Naive thymus-derived CD4-positive, alpha-beta T cell (primary cell): ENCODE results near the gene KLHL42. TPM values are rescaled to one million over a fixed set of nuclear protein-coding genes. Genes with fewer than 3 reads are reported as not detected.
A peak's percentile ranks its signal among the peaks of the same experiment; 100 is the strongest.
"Not testable (repeated sequence)": the region's sequence is repeated elsewhere in the genome, so short reads cannot be mapped to it uniquely, and the experiment has no call there.

Experiments
- ATAC-seq: fragments of 150-1000 bp; cut with Tn5 transposase; 2 replicates; pipeline ENCODE4 v1.10.0; 2021; ENCODE audit warnings: mild to moderate bottlenecking, moderate library complexity
- CTCF ChIA-PET: fragments of 350-600 bp; sonication (Branson Sonifier 250); formaldehyde crosslinking; loops from one replicate; lab custom pipeline; 2021; ENCODE audit warnings: antibody characterized with exemption; lab: Charles Lee
- POLR2A ChIA-PET: fragments of 350-600 bp; sonication (Branson Sonifier 250); formaldehyde crosslinking; loops from one replicate; lab custom pipeline; 2021; ENCODE audit warnings: antibody characterized with exemption, inconsistent platforms; lab: Charles Lee
- DNase-seq, 9 donors: peaks; one replicate each; pipeline versions ENCODE4 v3.0.0 to v3.0.0-alpha.2; 2020 to 2022; ENCODE audit warnings: mixed read lengths in 1 of 9
- H3K27ac ChIP-seq: one replicate; pipeline ENCODE4 v1.7.0; 2013; ENCODE audit warnings: mild to moderate bottlenecking, low read depth, low read length, moderate library complexity
- H3K27me3 ChIP-seq, 2 donors: one replicate each; pipeline ENCODE4 v1.7.0; 2013; ENCODE audit warnings: low read length in 2 of 2, mild to moderate bottlenecking in 2 of 2, moderate library complexity in 2 of 2; ENCODE audit not compliant: control insufficient read depth in 2 of 2, insufficient read depth in 2 of 2
- H3K36me3 ChIP-seq, 3 experiments: 1 replicate in 2 of 3; 2 replicates in 1 of 3; pipeline ENCODE4 v1.7.0; 2013; ENCODE audit warnings: low read length in 3 of 3, mild to moderate bottlenecking in 3 of 3, moderate library complexity in 1 of 3; ENCODE audit not compliant: insufficient read depth in 3 of 3, control insufficient read depth in 2 of 3
- H3K4me1 ChIP-seq, 2 donors: one replicate each; pipeline ENCODE4 v1.7.0; 2013; ENCODE audit warnings: low read length in 2 of 2, mild to moderate bottlenecking in 2 of 2, moderate library complexity in 1 of 2; ENCODE audit not compliant: control insufficient read depth in 2 of 2, insufficient read depth in 2 of 2
- H3K4me3 ChIP-seq: 2 replicates; pipeline ENCODE4 v1.7.0; 2013; ENCODE audit warnings: mild to moderate bottlenecking, low read length
- H3K9me3 ChIP-seq, 3 experiments: 1 replicate in 2 of 3; 2 replicates in 1 of 3; pipeline ENCODE4 v1.7.0; 2013; ENCODE audit warnings: low read length in 3 of 3; ENCODE audit not compliant: control insufficient read depth in 2 of 3
- H3K27ac Mint-ChIP-seq, 9 donors: one replicate each; pipeline ENCODE4 v1.8.0; 2020 to 2022; ENCODE audit warnings: mixed read lengths in 9 of 9, mild to moderate bottlenecking in 8 of 9, moderate library complexity in 5 of 9, inconsistent platforms in 2 of 9
- H3K27me3 Mint-ChIP-seq, 5 donors: one replicate each; pipeline ENCODE4 v1.8.0; 2021 to 2022; ENCODE audit warnings: mixed read lengths in 5 of 5, mild to moderate bottlenecking in 1 of 5
- H3K36me3 Mint-ChIP-seq, 5 donors: one replicate each; pipeline ENCODE4 v1.8.0; 2020 to 2022; ENCODE audit warnings: mixed read lengths in 5 of 5, mild to moderate bottlenecking in 3 of 5, inconsistent platforms in 1 of 5
- H3K4me1 Mint-ChIP-seq, 7 donors: one replicate each; pipeline ENCODE4 v1.8.0; 2020 to 2022; ENCODE audit warnings: mixed read lengths in 7 of 7, mild to moderate bottlenecking in 3 of 7, inconsistent platforms in 1 of 7
- H3K4me3 Mint-ChIP-seq, 10 donors: one replicate each; pipeline ENCODE4 v1.8.0; 2020 to 2022; ENCODE audit warnings: mild to moderate bottlenecking in 10 of 10, mixed read lengths in 10 of 10, moderate library complexity in 6 of 10, inconsistent platforms in 2 of 10
- H3K9me3 Mint-ChIP-seq, 11 donors: one replicate each; pipeline ENCODE4 v1.8.0; 2020 to 2022; ENCODE audit warnings: mixed read lengths in 11 of 11, mild to moderate bottlenecking in 4 of 11, inconsistent platforms in 1 of 11, moderate library complexity in 1 of 11
- intact Hi-C, 2 donors: fragments of 100-400 bp; cut with micrococcal nuclease; formaldehyde crosslinking; loops; one replicate each; pipeline ENCODE4 v1.15.1; 2023
- polyA plus RNA-seq, 2 donors: library from polyadenylated mRNA; unstranded; fragments of 300-500 nt; fragmentation: Illumina TruSeq; gene quantifications; one replicate each; pipeline ENCODE4 v1.2.3, GENCODE V29; 2021
- total RNA-seq, 6 experiments: library from RNA in 5 of 6; stranded (reverse) in 5 of 6; gene quantifications; 1 replicate in 5 of 6; 2 replicates in 1 of 6; pipeline ENCODE4 v1.2.3 and lab custom pipeline; 2021 to 2026

KLHL42 gene
- total and polyA plus RNA-seq, 7 experiments from 2014 or later = 9.6 to 27.0 (median 16.9) TPM

DNA sequence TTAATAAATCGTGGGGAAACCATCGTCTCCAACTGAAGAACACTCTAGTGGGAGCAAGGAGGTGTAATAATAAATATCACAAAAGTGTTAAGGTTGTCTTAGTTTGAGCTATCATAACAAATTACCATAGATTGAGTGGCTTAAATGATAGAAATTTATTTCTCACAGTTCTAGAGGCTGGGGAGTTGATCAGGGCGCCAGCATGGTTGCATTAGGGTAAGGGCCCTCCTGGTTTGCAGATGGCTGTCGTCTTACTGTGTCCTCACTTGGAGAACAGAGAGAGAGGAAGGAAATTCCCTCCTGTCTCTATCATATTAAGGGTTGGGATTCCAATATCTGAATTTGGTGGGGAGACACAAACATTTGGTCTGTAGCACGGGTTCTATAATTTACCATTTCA is 36.4 kb upstream of the KLHL42 start:
- DNase-seq = no peak
- no peaks in the 10 kb centered on the region for H3K27me3 Mint-ChIP-seq
- intact Hi-C loops = no loop called here
- H3K4me3 ChIP-seq = no peak overlapping the region
- no peaks in the 10 kb centered on the region for H3K4me1 ChIP-seq
- H3K4me3 Mint-ChIP-seq = no peak overlapping the region
- ATAC-seq = no peak
- H3K36me3 Mint-ChIP-seq = peaks cover 4 to 57% (median 32%) of the 10 kb centered on the region in 5 donors
- H3K27ac ChIP-seq = no peak overlapping the region
- H3K27ac Mint-ChIP-seq = no peak overlapping the region
- peaks cover 0 to 12% (median 0%) of the 10 kb centered on the region in 7 donors for H3K4me1 Mint-ChIP-seq
- H3K9me3 Mint-ChIP-seq = no peaks in the 10 kb centered on the region
- H3K9me3 ChIP-seq = no peaks in the 10 kb centered on the region
- POLR2A ChIA-PET = no interaction called here
- CTCF ChIA-PET = no interaction called here
- peaks cover 3 to 49% (median 15%) of the 10 kb centered on the region in 3 experiments for H3K36me3 ChIP-seq
- H3K27me3 ChIP-seq = no peaks in the 10 kb centered on the region

- CTCF ChIA-PET = interaction anchor here (0.7 to 1.2 kb wide), 2 partner anchors 10 to 76 kb away, joined by 3 to 4 read pairs; no protein-coding TSS in a partner anchor
- H3K27ac Mint-ChIP-seq = not testable (repeated sequence)
Measured at GRCh38 chr12:27745734-27746133, 34.3 kb upstream of the KLHL42 start.

GRCh38 chr12:27747111-27747820 is 32.8 kb upstream of the KLHL42 start:
- POLR2A ChIA-PET = no interaction called here
- Histone ChIP-seq H3K27me3 (no peaks in the 10 kb centered on the region), H3K27ac (no peak overlapping the region), H3K4me1 (no peaks in the 10 kb centered on the region), H3K36me3 (peaks cover 0 to 34% (median 3%) of the 10 kb centered on the region in 3 experiments), H3K9me3 (no peaks in the 10 kb centered on the region), H3K4me3 (no peak overlapping the region)
- Mint-ChIP-seq H3K36me3 (peaks cover 4 to 44% (median 30%) of the 10 kb centered on the region in 5 donors), H3K9me3 (no peaks in the 10 kb centered on the region), H3K27ac (peak overlapping the region in 1 of 9 donors; percentile 63), H3K4me3 (no peak overlapping the region), H3K27me3 (no peaks in the 10 kb centered on the region), H3K4me1 (peaks cover 0 to 5% (median 0%) of the 10 kb centered on the region in 7 donors)
- intact Hi-C loops = no loop called here
- ATAC-seq = no peak
- DNase-seq = no peak
- CTCF ChIA-PET = interaction anchor here (1.2 kb wide), 1 partner anchor 11 kb away, joined by 4 read pairs; no protein-coding TSS in a partner anchor

More at GRCh38 chr12:27745734-27746133, 34.3 kb upstream of the KLHL42 start:
- DNase-seq, POLR2A ChIA-PET, H3K27ac ChIP-seq, H3K9me3 ChIP-seq, intact Hi-C loops, ATAC-seq, H3K27me3 ChIP-seq, H3K4me3 Mint-ChIP-seq, H3K9me3 Mint-ChIP-seq, H3K27me3 Mint-ChIP-seq, H3K4me3 ChIP-seq, H3K4me1 ChIP-seq, H3K4me1 Mint-ChIP-seq: not testable (repeated sequence)
- peaks cover 4 to 46% (median 32%) of the 10 kb centered on the region in 5 donors for H3K36me3 Mint-ChIP-seq
- peaks cover 0 to 31% (median 3%) of the 10 kb centered on the region in 3 experiments for H3K36me3 ChIP-seq

- ATAC-seq = no peak
- no peaks in the 10 kb centered on the region for H3K4me1 ChIP-seq
- DNase-seq = no peak
- no peak overlapping the region for H3K27ac ChIP-seq
- Mint-ChIP-seq H3K9me3 (no peaks in the 10 kb centered on the region), H3K4me1 (peaks cover 0 to 3% (median 0%) of the 10 kb centered on the region in 7 donors), H3K36me3 (peaks cover 5 to 30% (median 14%) of the 10 kb centered on the region in 5 donors), H3K4me3 (no peak overlapping the region), H3K27ac (no peak overlapping the region), H3K27me3 (no peaks in the 10 kb centered on the region)
- POLR2A ChIA-PET = no interaction called here
- CTCF ChIA-PET = no interaction called here
- no peak overlapping the region for H3K4me3 ChIP-seq
- intact Hi-C loops = no loop called here
- no peaks in the 10 kb centered on the region for H3K9me3 ChIP-seq
- peaks cover 0 to 34% (median 0%) of the 10 kb centered on the region in 3 experiments for H3K36me3 ChIP-seq
- H3K27me3 ChIP-seq = no peaks in the 10 kb centered on the region
Measured at GRCh38 chr12:27751386-27752047, 28.5 kb upstream of the KLHL42 start.

- H3K36me3 ChIP-seq = peaks cover 0 to 31% (median 0%) of the 10 kb centered on the region in 3 experiments
- H3K27ac ChIP-seq = no peak overlapping the region
- ATAC-seq = no peak
- H3K4me3 ChIP-seq = no peak overlapping the region
- no peak for DNase-seq
- intact Hi-C loops = no loop called here
- POLR2A ChIA-PET = no interaction called here
- no peaks in the 10 kb centered on the region for H3K4me1 ChIP-seq
- peaks cover 8 to 20% (median 16%) of the 10 kb centered on the region in 5 donors for H3K36me3 Mint-ChIP-seq
- H3K4me3 Mint-ChIP-seq = no peak overlapping the region
- no peaks in the 10 kb centered on the region for H3K27me3 Mint-ChIP-seq
- H3K27ac Mint-ChIP-seq = peak overlapping the region in 1 of 9 donors; percentile 51
- no peaks in the 10 kb centered on the region for H3K9me3 ChIP-seq
- no peaks in the 10 kb centered on the region for H3K4me1 Mint-ChIP-seq
- H3K9me3 Mint-ChIP-seq = no peaks in the 10 kb centered on the region
- no peaks in the 10 kb centered on the region for H3K27me3 ChIP-seq
- CTCF ChIA-PET = no interaction called here
Measured at GRCh38 chr12:27754795-27755194, 25.2 kb upstream of the KLHL42 start.

GRCh38 chr12:27756670-27757195 is 23.3 kb upstream of the KLHL42 start:
- H3K9me3 Mint-ChIP-seq = no peaks in the 10 kb centered on the region
- H3K36me3 Mint-ChIP-seq = peaks cover 8 to 23% (median 16%) of the 10 kb centered on the region in 5 donors
- no peak for ATAC-seq
- Histone ChIP-seq H3K4me1 (no peaks in the 10 kb centered on the region), H3K4me3 (no peak overlapping the region), H3K9me3 (no peaks in the 10 kb centered on the region), H3K36me3 (peaks cover 0 to 24% (median 0%) of the 10 kb centered on the region in 3 experiments), H3K27me3 (no peaks in the 10 kb centered on the region), H3K27ac (no peak overlapping the region)
- no peak overlapping the region for H3K4me3 Mint-ChIP-seq
- DNase-seq = no peak
- H3K27me3 Mint-ChIP-seq = no peaks in the 10 kb centered on the region
- intact Hi-C loops = loop anchor here in 1 of 2 donors (1.0 kb wide), 1 partner anchor 65 kb away; no protein-coding TSS in a partner anchor
- CTCF ChIA-PET = interaction anchor here (1.0 kb wide), 1 partner anchor 65 kb away, joined by 3 read pairs; no protein-coding TSS in a partner anchor
- POLR2A ChIA-PET = interaction anchor here (1.2 kb wide), 1 partner anchor 45 kb away, joined by 6 read pairs; no protein-coding TSS in a partner anchor
- H3K4me1 Mint-ChIP-seq = peaks cover 0 to 4% (median 0%) of the 10 kb centered on the region in 7 donors
- H3K27ac Mint-ChIP-seq = no peak overlapping the region
